OCI-LY7 (cell line): ENCODE measurements around the gene RNFT2. TPM values are rescaled to one million over a fixed set of nuclear protein-coding genes. Genes with fewer than 3 reads are reported as not detected.

Experiments used
- BruUV-seq: library from RNA; stranded (reverse); fragments of 400-500 nt; replicated peaks from 2 replicates; lab custom pipeline; 2021; lab: Mats Ljungman, UMichigan
- CTCF ChIA-PET: fragments of 300-600 bp; sonication (Branson Sonifier 250); formaldehyde crosslinking; loops from one replicate; lab custom pipeline; 2022; ENCODE audit warnings: antibody characterized with exemption; ENCODE audit not compliant: unreplicated experiment; lab: Charles Lee
- POLR2A ChIA-PET: fragments of 300-600 bp; sonication (Branson Sonifier 250); formaldehyde crosslinking; loops from one replicate; lab custom pipeline; 2022; ENCODE audit warnings: antibody characterized with exemption; lab: Charles Lee
- DNase-seq: peaks from one replicate; pipeline ENCODE4 v3.0.0-alpha.2; 2015; ENCODE audit warnings: low spot score
- H2AFZ ChIP-seq: fragments of 200-600 bp; sonication (generic), shearing (Covaris generic); 2 replicates; pipeline ENCODE4 v1.6.1; 2014; ENCODE audit warnings: mild to moderate bottlenecking, antibody characterized with exemption, low read length, moderate library complexity
- H3K27ac ChIP-seq: fragments of 200-600 bp; sonication (generic); 2 replicates; pipeline ENCODE4 v1.5.1; 2014; ENCODE audit warnings: mixed run types, low read depth, mild to moderate bottlenecking, moderate library complexity, low read length, inconsistent platforms; ENCODE audit not compliant: poor library complexity, severe bottlenecking
- H3K36me3 ChIP-seq: fragments of 200-600 bp; sonication (generic); 2 replicates; pipeline ENCODE4 v1.6.1; 2014; ENCODE audit warnings: mild to moderate bottlenecking, antibody characterized with exemption, low read length, moderate library complexity, mixed read lengths; ENCODE audit not compliant: insufficient read depth
- H3K4me1 ChIP-seq: fragments of 200-600 bp; sonication (generic); 2 replicates; pipeline ENCODE4 v1.5.1; 2014; ENCODE audit warnings: mild to moderate bottlenecking, low read length; ENCODE audit not compliant: insufficient read depth, poor library complexity, severe bottlenecking
- H3K4me2 ChIP-seq: fragments of 200-600 bp; sonication (generic); 2 replicates; pipeline ENCODE4 v1.6.1; 2014; ENCODE audit warnings: mild to moderate bottlenecking, low read length
- H3K4me3 ChIP-seq: fragments of 200-600 bp; sonication (generic); 2 replicates; pipeline ENCODE4 v1.5.1; 2014; ENCODE audit warnings: mild to moderate bottlenecking, low read depth, low read length; ENCODE audit not compliant: poor library complexity, severe bottlenecking
- H3K79me2 ChIP-seq: fragments of 200-600 bp; sonication (generic); 2 replicates; pipeline ENCODE4 v1.6.1; 2016; ENCODE audit warnings: low read depth, mild to moderate bottlenecking, low read length, moderate library complexity, mixed read lengths; ENCODE audit not compliant: insufficient read depth
- H3K9me2 ChIP-seq: fragments of 200-600 bp; sonication (generic); 2 replicates; pipeline ENCODE4 v1.6.1; 2016; ENCODE audit warnings: mild to moderate bottlenecking, low read length, mixed read lengths; ENCODE audit not compliant: insufficient read depth
- H3K9me3 ChIP-seq: fragments of 200-600 bp; sonication (generic); 2 replicates; pipeline ENCODE4 v1.6.1; 2014; ENCODE audit warnings: mild to moderate bottlenecking, mixed run types, low read length, mixed read lengths
- H4K20me1 ChIP-seq: fragments of 200-600 bp; sonication (generic); 2 replicates; pipeline ENCODE4 v1.6.1; 2014; ENCODE audit warnings: mild to moderate bottlenecking, antibody characterized with exemption, low read length, moderate library complexity, mixed read lengths; ENCODE audit not compliant: insufficient read depth
- CTCF ChIP-seq: fragments of 200-600 bp; sonication (generic); conservative IDR thresholded peaks from 2 replicates; pipeline ENCODE4 v1.5.1; 2014; ENCODE audit warnings: mild to moderate bottlenecking, antibody characterized with exemption, low read length, moderate library complexity, mixed read lengths
- EZH2phosphoT487 ChIP-seq: fragments of 200-600 bp; sonication (generic); IDR thresholded peaks from 2 replicates; pipeline ENCODE4 v1.6.1; 2018; ENCODE audit warnings: low read depth, borderline replicate concordance, mild to moderate bottlenecking, mixed run types, antibody characterized with exemption, low read length, moderate library complexity, mixed read lengths
- intact Hi-C: fragments of 100-400 bp; cut with micrococcal nuclease; formaldehyde crosslinking; loops from one replicate; pipeline ENCODE4 v1.10.0; 2022; ENCODE audit not compliant: unreplicated experiment
- total RNA-seq, 2 experiments: library from RNA; depleted of rRNA in 1 of 2; stranded (reverse); fragments of >200 nt in 1 of 2; shearing (Covaris generic) in 1 of 2; gene quantifications; 2 replicates each; pipeline ENCODE4 v1.2.3, GENCODE V29; 2014 to 2022

Gene RNFT2
- total RNA-seq, 2 experiments from 2014 or later: 40.2 to 62.2 TPM

- no peak overlapping the region for H3K4me3 ChIP-seq
- intact Hi-C loops: no loop called here
- no peaks in the 10 kb centered on the region for H4K20me1 ChIP-seq
- no peak overlapping the region for H3K27ac ChIP-seq
- H3K79me2 ChIP-seq: no peaks in the 10 kb centered on the region
- ChIA-PET CTCF (no interaction called here), POLR2A (interaction anchor here (0.7 to 1.4 kb wide), 2 partner anchors 13 to 126 kb away, joined by 3 to 4 read pairs; no protein-coding TSS in a partner anchor)
- no peaks in the 10 kb centered on the region for H3K9me3 ChIP-seq
- peaks cover 49% of the 10 kb centered on the region for H3K36me3 ChIP-seq
- H3K4me1 ChIP-seq: peaks cover 12% of the 10 kb centered on the region
- TF ChIP-seq CTCF (no peak), EZH2phosphoT487 (no peak)
- no peaks in the 10 kb centered on the region for H3K9me2 ChIP-seq
- no TSS peak for BruUV-seq
- DNase-seq: no peak
- H2AFZ ChIP-seq: no peak overlapping the region
- no peak overlapping the region for H3K4me2 ChIP-seq
Measured at GRCh38 chr12:116833474-116833873, 95.4 kb downstream of the RNFT2 start.

GRCh38 chr12:116835484-116835883, 97.4 kb downstream of the RNFT2 start:
- BruUV-seq: no TSS peak
- no peak for DNase-seq
- no peaks in the 10 kb centered on the region for H3K9me3 ChIP-seq
- ChIA-PET CTCF (no interaction called here), POLR2A (no interaction called here)
- H3K4me1 ChIP-seq: peaks cover 20% of the 10 kb centered on the region
- no peak overlapping the region for H3K27ac ChIP-seq
- no peaks in the 10 kb centered on the region for H3K9me2 ChIP-seq
- no peaks in the 10 kb centered on the region for H3K79me2 ChIP-seq
- intact Hi-C loops: no loop called here
- no peak overlapping the region for H3K4me2 ChIP-seq
- no peak overlapping the region for H3K4me3 ChIP-seq
- H4K20me1 ChIP-seq: no peaks in the 10 kb centered on the region
- TF ChIP-seq CTCF (no peak), EZH2phosphoT487 (no peak)
- no peak overlapping the region for H2AFZ ChIP-seq
- peaks cover 58% of the 10 kb centered on the region for H3K36me3 ChIP-seq

- H3K27ac ChIP-seq: no peak overlapping the region
- intact Hi-C loops: no loop called here
- H3K4me2 ChIP-seq: no peak overlapping the region
- no peaks in the 10 kb centered on the region for H3K9me3 ChIP-seq
- TSS peak; percentile 40 for BruUV-seq
- DNase-seq: no peak
- TF ChIP-seq EZH2phosphoT487 (no peak), CTCF (no peak)
- no peaks in the 10 kb centered on the region for H4K20me1 ChIP-seq
- no peaks in the 10 kb centered on the region for H3K9me2 ChIP-seq
- H3K4me3 ChIP-seq: no peak overlapping the region
- no peak overlapping the region for H2AFZ ChIP-seq
- peaks cover 64% of the 10 kb centered on the region for H3K36me3 ChIP-seq
- no peaks in the 10 kb centered on the region for H3K79me2 ChIP-seq
- POLR2A ChIA-PET: interaction anchor here (1.2 kb wide), 1 partner anchor 9 kb away, joined by 3 read pairs; no protein-coding TSS in a partner anchor
- peaks cover 20% of the 10 kb centered on the region for H3K4me1 ChIP-seq
- CTCF ChIA-PET: no interaction called here
Measured at GRCh38 chr12:116837097-116837496, 99.0 kb downstream of the RNFT2 start.
